ENCODE measurements around the gene TACC2.
A peak's percentile ranks its signal among the peaks of the same experiment; 100 is the strongest.

The TACC2 gene

DNA sequence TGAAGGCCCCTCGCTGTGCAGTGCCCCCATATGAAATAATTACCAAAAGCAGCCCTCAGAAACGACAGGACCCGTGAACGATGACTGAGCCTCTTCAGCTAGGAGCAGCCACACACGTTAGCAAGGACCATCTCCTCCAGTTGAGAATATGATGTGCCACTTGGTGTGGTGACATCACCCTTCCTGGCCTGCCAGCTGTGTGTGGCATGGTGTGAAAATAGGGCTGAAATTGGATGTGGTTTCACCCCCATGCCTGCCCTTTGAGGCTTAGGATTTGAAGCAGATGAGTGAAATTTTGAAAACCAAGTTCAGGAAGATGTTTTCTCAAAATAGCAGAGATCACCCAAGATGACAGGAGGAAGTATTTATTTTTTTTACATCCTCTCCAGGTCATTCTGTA, 233.0 kb downstream of the TACC2 start:
- Histone ChIP-seq H3K4me1 (ENCODE audit: control insufficient read depth in 5 of 5, insufficient read depth in 5 of 5, low read length in 5 of 5) (peaks cover 0 to 7% (median 0%) of the 10 kb centered on the region in 5 donors), H3K36me3 (ENCODE audit: control insufficient read depth in 5 of 5, insufficient read depth in 5 of 5, low read length in 5 of 5) (peaks cover 4 to 90% (median 74%) of the 10 kb centered on the region in 5 donors), H3K9me3 (ENCODE audit: control insufficient read depth in 5 of 5, low read length in 5 of 5) (no peaks in the 10 kb centered on the region), H3K4me3 (ENCODE audit: low read depth in 1 of 5, low read length in 5 of 5) (no peak overlapping the region), H3K27me3 (ENCODE audit: control insufficient read depth in 5 of 5, insufficient read depth in 4 of 5, low read length in 5 of 5) (no peaks in the 10 kb centered on the region), H3K27ac (ENCODE audit: low read depth, low read length) (no peak overlapping the region), H3K9ac (ENCODE audit: low read length in 5 of 5) (no peak overlapping the region)

DNA sequence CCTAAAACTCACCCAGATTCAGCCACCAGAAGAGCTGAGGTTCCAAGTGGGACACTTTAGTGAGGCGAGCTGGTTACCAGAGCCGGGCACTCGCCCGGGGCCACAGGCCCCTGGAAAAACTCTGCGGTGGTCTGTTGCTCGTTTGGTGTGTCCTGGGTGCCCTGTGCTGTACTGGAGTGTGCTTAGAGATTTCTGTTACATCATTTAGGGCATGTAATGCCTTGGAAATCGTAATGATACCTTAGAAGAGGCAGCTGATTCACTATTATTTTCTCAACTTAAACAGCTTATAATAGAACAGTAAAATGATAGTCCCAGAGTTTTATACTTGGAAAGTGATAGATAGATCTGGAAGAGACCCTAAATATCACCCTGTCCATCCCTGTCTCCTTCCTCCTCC, 233.7 kb downstream of the TACC2 start:
- Histone ChIP-seq H3K27ac (ENCODE audit: low read depth, low read length) (no peak overlapping the region), H3K27me3 (ENCODE audit: control insufficient read depth in 5 of 5, insufficient read depth in 4 of 5, low read length in 5 of 5) (no peaks in the 10 kb centered on the region), H3K9ac (ENCODE audit: low read length in 5 of 5) (no peak overlapping the region)

DNA sequence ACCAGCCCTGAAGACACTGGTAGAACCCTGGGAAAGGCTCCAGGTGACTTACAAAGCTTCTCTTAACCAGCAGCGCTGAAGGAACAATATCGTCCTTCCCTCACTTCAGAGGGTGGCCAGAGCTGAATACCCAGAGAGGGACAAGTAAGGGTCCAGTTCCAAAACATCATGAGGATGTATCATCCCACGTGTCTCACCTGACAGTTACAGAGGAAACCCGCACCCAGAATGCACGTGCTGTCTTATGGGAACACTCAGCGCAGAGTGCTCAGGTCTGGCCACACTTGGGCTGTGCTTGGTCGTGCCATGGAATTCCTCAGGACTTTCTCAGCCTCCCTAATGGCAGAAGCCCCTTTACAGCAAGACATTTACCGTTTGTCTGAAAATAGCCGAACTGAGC, 235.2 kb downstream of the TACC2 start:
- H3K9ac ChIP-seq (ENCODE audit: low read length in 5 of 5), result peak overlapping the region in 1 of 5 donors; percentile 9
- H3K9me3 ChIP-seq (ENCODE audit: control insufficient read depth in 5 of 5, low read length in 5 of 5), result no peaks in the 10 kb centered on the region
- peaks cover 7 to 91% (median 80%) of the 10 kb centered on the region in 5 donors for H3K36me3 ChIP-seq (ENCODE audit: control insufficient read depth in 5 of 5, insufficient read depth in 5 of 5, low read length in 5 of 5)
- no peak overlapping the region for H3K4me3 ChIP-seq (ENCODE audit: low read depth in 1 of 5, low read length in 5 of 5)
- peaks cover 0 to 7% (median 0%) of the 10 kb centered on the region in 5 donors for H3K4me1 ChIP-seq (ENCODE audit: control insufficient read depth in 5 of 5, insufficient read depth in 5 of 5, low read length in 5 of 5)
- no peak overlapping the region for H3K27ac ChIP-seq (ENCODE audit: low read depth, low read length)
- no peaks in the 10 kb centered on the region for H3K27me3 ChIP-seq (ENCODE audit: control insufficient read depth in 5 of 5, insufficient read depth in 4 of 5, low read length in 5 of 5)

More for the DNA sequence above, 233.7 kb downstream of the TACC2 start:
- H3K9me3 ChIP-seq (ENCODE audit: control insufficient read depth in 5 of 5, low read length in 5 of 5), result no peaks in the 10 kb centered on the region
- H3K36me3 ChIP-seq (ENCODE audit: control insufficient read depth in 5 of 5, insufficient read depth in 5 of 5, low read length in 5 of 5), result peaks cover 4 to 91% (median 78%) of the 10 kb centered on the region in 5 donors
- H3K4me3 ChIP-seq (ENCODE audit: low read depth in 1 of 5, low read length in 5 of 5), result no peak overlapping the region
- peaks cover 0 to 7% (median 0%) of the 10 kb centered on the region in 5 donors for H3K4me1 ChIP-seq (ENCODE audit: control insufficient read depth in 5 of 5, insufficient read depth in 5 of 5, low read length in 5 of 5)

DNA sequence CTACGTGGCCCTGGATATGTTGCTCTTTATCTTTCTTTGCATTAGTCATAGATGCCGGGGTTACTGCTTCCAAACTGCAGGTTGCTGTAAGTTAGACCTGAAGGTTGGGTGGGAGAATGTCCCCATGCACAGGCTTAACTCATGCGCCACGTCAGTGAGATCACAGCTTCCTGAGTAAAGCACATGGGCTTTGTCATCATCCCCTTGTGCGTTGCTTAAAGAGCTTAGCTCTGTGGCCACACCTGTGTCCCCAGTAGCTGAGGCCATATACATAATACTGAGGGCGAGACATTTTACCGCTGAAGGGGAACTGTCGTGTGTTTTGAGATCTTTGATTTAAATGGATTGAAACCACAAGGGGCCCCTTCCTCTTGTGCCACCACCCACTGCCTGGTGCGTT, 236.4 kb downstream of the TACC2 start:
- Histone ChIP-seq H3K4me1 (ENCODE audit: control insufficient read depth in 5 of 5, insufficient read depth in 5 of 5, low read length in 5 of 5) (peaks cover 0 to 7% (median 0%) of the 10 kb centered on the region in 5 donors), H3K27ac (ENCODE audit: low read depth, low read length) (no peak overlapping the region), H3K9me3 (ENCODE audit: control insufficient read depth in 5 of 5, low read length in 5 of 5) (no peaks in the 10 kb centered on the region), H3K27me3 (ENCODE audit: control insufficient read depth in 5 of 5, insufficient read depth in 4 of 5, low read length in 5 of 5) (no peaks in the 10 kb centered on the region), H3K36me3 (ENCODE audit: control insufficient read depth in 5 of 5, insufficient read depth in 5 of 5, low read length in 5 of 5) (peaks cover 12 to 94% (median 84%) of the 10 kb centered on the region in 5 donors), H3K9ac (ENCODE audit: low read length in 5 of 5) (no peak overlapping the region), H3K4me3 (ENCODE audit: low read depth in 1 of 5, low read length in 5 of 5) (no peak overlapping the region)

DNA sequence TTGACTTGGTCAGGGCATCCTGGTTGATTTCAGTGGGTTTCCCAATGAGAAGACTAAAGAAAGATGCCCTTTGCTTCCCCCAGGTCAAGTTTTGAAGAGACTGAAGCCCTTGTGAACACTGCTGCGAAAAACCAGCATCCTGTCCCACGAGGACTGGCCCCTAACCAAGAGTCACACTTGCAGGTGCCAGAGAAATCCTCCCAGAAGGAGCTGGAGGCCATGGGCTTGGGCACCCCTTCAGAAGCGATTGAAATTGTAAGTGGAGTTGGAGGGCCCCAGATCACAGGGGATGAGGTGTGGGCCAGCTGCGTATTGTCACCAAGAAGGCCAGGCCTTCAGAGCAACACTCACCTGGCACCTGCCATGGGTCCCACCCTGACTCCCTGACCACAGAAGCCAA, 238.8 kb downstream of the TACC2 start:
- no peaks in the 10 kb centered on the region for H3K9me3 ChIP-seq (ENCODE audit: control insufficient read depth in 5 of 5, low read length in 5 of 5)
- peaks cover 18 to 89% (median 78%) of the 10 kb centered on the region in 5 donors for H3K36me3 ChIP-seq (ENCODE audit: control insufficient read depth in 5 of 5, insufficient read depth in 5 of 5, low read length in 5 of 5)
- H3K4me1 ChIP-seq (ENCODE audit: control insufficient read depth in 5 of 5, insufficient read depth in 5 of 5, low read length in 5 of 5), result peaks cover 0 to 7% (median 0%) of the 10 kb centered on the region in 5 donors
- H3K27ac ChIP-seq (ENCODE audit: low read depth, low read length), result no peak overlapping the region
- no peak overlapping the region for H3K4me3 ChIP-seq (ENCODE audit: low read depth in 1 of 5, low read length in 5 of 5)
- H3K27me3 ChIP-seq (ENCODE audit: control insufficient read depth in 5 of 5, insufficient read depth in 4 of 5, low read length in 5 of 5), result no peaks in the 10 kb centered on the region
- no peak overlapping the region for H3K9ac ChIP-seq (ENCODE audit: low read length in 5 of 5)

DNA sequence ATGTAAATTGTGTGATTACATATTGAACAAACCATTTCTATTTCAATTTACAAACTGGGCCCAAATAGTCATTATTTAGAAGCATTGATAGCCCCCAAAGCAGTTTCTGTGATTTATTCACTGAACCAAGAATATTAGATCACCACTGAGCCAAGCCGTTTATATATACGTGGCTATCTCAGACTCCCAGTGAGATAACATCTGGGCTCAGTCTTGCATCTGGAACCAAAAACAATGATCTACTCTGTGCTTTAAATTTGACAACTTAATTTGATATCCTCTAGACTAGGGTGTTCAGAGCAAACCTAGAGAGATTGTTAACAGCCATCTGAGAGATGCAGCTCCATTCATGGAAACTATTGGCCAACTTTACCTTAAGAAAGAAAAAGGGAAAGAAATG, 240.7 kb downstream of the TACC2 start:
- no peaks in the 10 kb centered on the region for H3K27me3 ChIP-seq (ENCODE audit: control insufficient read depth in 5 of 5, insufficient read depth in 4 of 5, low read length in 5 of 5)
- peaks cover 14 to 85% (median 79%) of the 10 kb centered on the region in 5 donors for H3K36me3 ChIP-seq (ENCODE audit: control insufficient read depth in 5 of 5, insufficient read depth in 5 of 5, low read length in 5 of 5)
- no peak overlapping the region for H3K27ac ChIP-seq (ENCODE audit: low read depth, low read length)
- no peak overlapping the region for H3K9ac ChIP-seq (ENCODE audit: low read length in 5 of 5)
- H3K9me3 ChIP-seq (ENCODE audit: control insufficient read depth in 5 of 5, low read length in 5 of 5), result no peaks in the 10 kb centered on the region
- peaks cover 0 to 7% (median 0%) of the 10 kb centered on the region in 5 donors for H3K4me1 ChIP-seq (ENCODE audit: control insufficient read depth in 5 of 5, insufficient read depth in 5 of 5, low read length in 5 of 5)
- no peak overlapping the region for H3K4me3 ChIP-seq (ENCODE audit: low read depth in 1 of 5, low read length in 5 of 5)

DNA sequence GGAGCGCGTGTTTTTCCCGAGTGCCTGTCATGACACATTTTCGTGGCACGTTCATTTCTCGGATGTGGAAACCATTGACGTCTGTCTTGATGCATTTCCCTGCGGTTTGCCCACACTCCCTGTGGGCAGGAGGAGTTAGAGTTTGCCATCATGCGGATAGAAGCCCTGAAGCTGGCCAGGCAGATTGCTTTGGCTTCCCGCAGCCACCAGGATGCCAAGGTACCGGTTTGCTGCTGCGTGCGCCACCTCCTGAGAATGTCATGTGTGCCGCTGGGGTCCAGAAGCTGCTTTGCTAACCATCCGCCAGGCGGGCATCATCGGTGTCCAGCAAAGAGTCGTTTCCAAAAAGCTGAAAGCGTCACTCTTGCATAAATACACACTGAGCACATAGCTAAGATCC, 241.3 kb downstream of the TACC2 start:
- Histone ChIP-seq H3K9ac (ENCODE audit: low read length in 5 of 5) (no peak overlapping the region), H3K36me3 (ENCODE audit: control insufficient read depth in 5 of 5, insufficient read depth in 5 of 5, low read length in 5 of 5) (peaks cover 14 to 80% (median 76%) of the 10 kb centered on the region in 5 donors), H3K9me3 (ENCODE audit: control insufficient read depth in 5 of 5, low read length in 5 of 5) (no peaks in the 10 kb centered on the region), H3K27me3 (ENCODE audit: control insufficient read depth in 5 of 5, insufficient read depth in 4 of 5, low read length in 5 of 5) (no peaks in the 10 kb centered on the region), H3K27ac (ENCODE audit: low read depth, low read length) (no peak overlapping the region), H3K4me1 (ENCODE audit: control insufficient read depth in 5 of 5, insufficient read depth in 5 of 5, low read length in 5 of 5) (peaks cover 0 to 7% (median 0%) of the 10 kb centered on the region in 5 donors), H3K4me3 (ENCODE audit: low read depth in 1 of 5, low read length in 5 of 5) (no peak overlapping the region)

DNA sequence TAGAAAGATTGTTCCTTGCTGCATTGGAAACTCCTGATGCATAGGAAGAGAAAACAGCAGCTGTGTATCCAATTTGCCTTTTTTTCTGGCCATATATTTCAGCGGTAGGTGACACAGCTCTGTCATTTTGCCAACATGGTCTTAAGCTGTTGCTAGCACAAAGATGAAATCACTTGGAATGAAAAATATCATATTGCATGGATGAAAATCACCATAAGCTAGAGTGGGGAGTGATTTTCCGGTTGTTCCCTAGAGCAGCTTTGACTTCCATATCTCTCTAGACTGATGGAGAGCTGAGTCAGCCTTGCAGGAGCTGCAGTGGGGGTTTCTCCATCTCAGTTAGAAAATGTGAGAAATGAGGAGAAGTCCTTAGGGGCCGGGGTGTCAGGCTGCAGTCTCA, 243.8 kb downstream of the TACC2 start:
- Histone ChIP-seq H3K4me1 (ENCODE audit: control insufficient read depth in 5 of 5, insufficient read depth in 5 of 5, low read length in 5 of 5) (no peaks in the 10 kb centered on the region), H3K27me3 (ENCODE audit: control insufficient read depth in 5 of 5, insufficient read depth in 4 of 5, low read length in 5 of 5) (no peaks in the 10 kb centered on the region), H3K36me3 (ENCODE audit: control insufficient read depth in 5 of 5, insufficient read depth in 5 of 5, low read length in 5 of 5) (peaks cover 19 to 79% (median 72%) of the 10 kb centered on the region in 5 donors), H3K27ac (ENCODE audit: low read depth, low read length) (no peak overlapping the region), H3K4me3 (ENCODE audit: low read depth in 1 of 5, low read length in 5 of 5) (no peak overlapping the region), H3K9ac (ENCODE audit: low read length in 5 of 5) (no peak overlapping the region), H3K9me3 (ENCODE audit: control insufficient read depth in 5 of 5, low read length in 5 of 5) (no peaks in the 10 kb centered on the region)

DNA sequence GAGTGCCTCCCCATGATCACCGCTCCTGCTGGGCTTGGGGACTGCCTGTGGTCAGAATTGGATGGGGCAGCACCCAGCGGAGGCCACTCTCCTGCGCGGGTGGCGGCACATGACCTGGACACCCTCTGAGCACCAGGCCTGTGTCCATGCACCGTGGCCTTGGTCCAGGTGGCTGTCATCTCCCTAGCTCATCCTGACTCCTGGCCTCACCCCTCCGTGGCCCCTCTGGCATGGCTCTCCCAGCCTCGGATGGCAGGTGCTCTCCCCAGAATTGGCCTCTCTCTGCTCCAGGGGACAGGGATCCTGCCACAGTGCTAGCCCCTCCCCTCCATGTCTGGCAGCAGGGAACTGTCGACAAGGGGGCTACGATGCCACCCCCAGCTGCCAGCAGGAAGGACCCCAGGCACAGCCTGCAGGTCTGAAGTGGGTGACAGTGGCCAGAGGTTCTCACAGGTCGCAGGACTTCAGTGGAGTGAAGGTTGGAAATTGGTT, 244.9 kb downstream of the TACC2 start:
- Histone ChIP-seq H3K27ac (ENCODE audit: low read depth, low read length) (no peak overlapping the region), H3K36me3 (ENCODE audit: control insufficient read depth in 5 of 5, insufficient read depth in 5 of 5, low read length in 5 of 5) (peaks cover 16 to 77% (median 66%) of the 10 kb centered on the region in 5 donors), H3K27me3 (ENCODE audit: control insufficient read depth in 5 of 5, insufficient read depth in 4 of 5, low read length in 5 of 5) (no peaks in the 10 kb centered on the region), H3K9ac (ENCODE audit: low read length in 5 of 5) (no peak overlapping the region), H3K9me3 (ENCODE audit: control insufficient read depth in 5 of 5, low read length in 5 of 5) (no peaks in the 10 kb centered on the region), H3K4me3 (ENCODE audit: low read depth in 1 of 5, low read length in 5 of 5) (no peak overlapping the region), H3K4me1 (ENCODE audit: control insufficient read depth in 5 of 5, insufficient read depth in 5 of 5, low read length in 5 of 5) (no peaks in the 10 kb centered on the region)

DNA sequence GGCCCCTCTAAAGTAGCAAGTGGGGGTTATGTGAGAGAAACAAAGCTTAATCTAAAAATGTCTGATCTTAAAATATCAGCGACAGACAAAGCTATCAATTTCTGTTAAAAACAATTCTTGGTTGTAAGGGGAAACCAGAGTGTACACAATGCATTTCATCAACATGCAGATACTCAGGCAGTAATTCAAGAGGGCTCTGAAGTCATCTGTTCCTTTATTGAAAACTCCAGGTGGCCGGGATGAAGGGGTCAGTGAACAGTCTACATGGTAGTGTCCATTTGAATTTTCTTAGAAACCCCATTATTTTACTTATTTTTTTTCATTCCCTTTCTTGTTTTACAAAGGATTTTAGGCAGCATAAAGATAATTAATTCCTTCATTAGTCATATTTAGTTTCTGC, 245.5 kb downstream of the TACC2 start:
- H3K27ac ChIP-seq (ENCODE audit: low read depth, low read length), result no peak overlapping the region
- H3K9ac ChIP-seq (ENCODE audit: low read length in 5 of 5), result no peak overlapping the region
- no peaks in the 10 kb centered on the region for H3K4me1 ChIP-seq (ENCODE audit: control insufficient read depth in 5 of 5, insufficient read depth in 5 of 5, low read length in 5 of 5)
- no peaks in the 10 kb centered on the region for H3K27me3 ChIP-seq (ENCODE audit: control insufficient read depth in 5 of 5, insufficient read depth in 4 of 5, low read length in 5 of 5)
- H3K36me3 ChIP-seq (ENCODE audit: control insufficient read depth in 5 of 5, insufficient read depth in 5 of 5, low read length in 5 of 5), result peaks cover 15 to 72% (median 64%) of the 10 kb centered on the region in 5 donors
- no peak overlapping the region for H3K4me3 ChIP-seq (ENCODE audit: low read depth in 1 of 5, low read length in 5 of 5)
- H3K9me3 ChIP-seq (ENCODE audit: control insufficient read depth in 5 of 5, low read length in 5 of 5), result no peaks in the 10 kb centered on the region

All from subcutaneous abdominal adipose tissue (tissue), 5 donors.